ENCODE measurements around the gene TMEM123.

DNA sequence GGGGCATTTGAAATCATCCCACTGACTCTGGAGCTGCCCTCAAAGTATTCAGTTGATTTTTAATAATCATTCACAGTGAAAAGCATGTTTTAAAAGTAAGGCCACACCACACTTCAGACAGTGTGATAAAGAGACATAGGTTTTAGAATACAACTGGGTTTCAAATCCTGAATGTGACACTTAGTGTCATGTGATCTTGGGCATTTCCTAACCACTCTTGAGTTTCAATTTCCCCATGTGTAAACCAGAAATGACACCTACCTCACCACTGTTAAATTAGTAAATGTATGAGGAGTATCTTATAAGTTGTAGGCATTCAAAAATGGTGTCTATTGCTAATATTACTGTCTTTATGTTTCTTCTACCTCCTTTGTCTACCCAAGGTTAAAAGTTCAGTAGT, 5.4 kb downstream of the TMEM123 start:
- TF ChIP-seq, protein P1, sequence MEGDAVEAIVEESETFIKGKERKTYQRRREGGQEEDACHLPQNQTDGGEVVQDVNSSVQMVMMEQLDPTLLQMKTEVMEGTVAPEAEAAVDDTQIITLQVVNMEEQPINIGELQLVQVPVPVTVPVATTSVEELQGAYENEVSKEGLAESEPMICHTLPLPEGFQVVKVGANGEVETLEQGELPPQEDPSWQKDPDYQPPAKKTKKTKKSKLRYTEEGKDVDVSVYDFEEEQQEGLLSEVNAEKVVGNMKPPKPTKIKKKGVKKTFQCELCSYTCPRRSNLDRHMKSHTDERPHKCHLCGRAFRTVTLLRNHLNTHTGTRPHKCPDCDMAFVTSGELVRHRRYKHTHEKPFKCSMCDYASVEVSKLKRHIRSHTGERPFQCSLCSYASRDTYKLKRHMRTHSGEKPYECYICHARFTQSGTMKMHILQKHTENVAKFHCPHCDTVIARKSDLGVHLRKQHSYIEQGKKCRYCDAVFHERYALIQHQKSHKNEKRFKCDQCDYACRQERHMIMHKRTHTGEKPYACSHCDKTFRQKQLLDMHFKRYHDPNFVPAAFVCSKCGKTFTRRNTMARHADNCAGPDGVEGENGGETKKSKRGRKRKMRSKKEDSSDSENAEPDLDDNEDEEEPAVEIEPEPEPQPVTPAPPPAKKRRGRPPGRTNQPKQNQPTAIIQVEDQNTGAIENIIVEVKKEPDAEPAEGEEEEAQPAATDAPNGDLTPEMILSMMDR (conservative IDR thresholded peaks at IDR 0.05; ENCODE audit: low read depth, low read length): no peak
- TF ChIP-seq EZH2 (IDR thresholded peaks at IDR 0.05; ENCODE audit: borderline replicate concordance, low read depth, low read length, poor library complexity, severe bottlenecking): no peak

Data from A673 (cell line).